KG1 (cell line): Measurements from ENCODE around the gene SPRY2.
"Not testable (repeated sequence)": the region's sequence is repeated elsewhere in the genome, so short reads cannot be mapped to it uniquely, and the experiment has no call there.

Source experiments
- DNase-seq: peaks from one replicate; lab custom pipeline; 2025; lab: John Stamatoyannopoulos, UW

SPRY2 gene

DNA sequence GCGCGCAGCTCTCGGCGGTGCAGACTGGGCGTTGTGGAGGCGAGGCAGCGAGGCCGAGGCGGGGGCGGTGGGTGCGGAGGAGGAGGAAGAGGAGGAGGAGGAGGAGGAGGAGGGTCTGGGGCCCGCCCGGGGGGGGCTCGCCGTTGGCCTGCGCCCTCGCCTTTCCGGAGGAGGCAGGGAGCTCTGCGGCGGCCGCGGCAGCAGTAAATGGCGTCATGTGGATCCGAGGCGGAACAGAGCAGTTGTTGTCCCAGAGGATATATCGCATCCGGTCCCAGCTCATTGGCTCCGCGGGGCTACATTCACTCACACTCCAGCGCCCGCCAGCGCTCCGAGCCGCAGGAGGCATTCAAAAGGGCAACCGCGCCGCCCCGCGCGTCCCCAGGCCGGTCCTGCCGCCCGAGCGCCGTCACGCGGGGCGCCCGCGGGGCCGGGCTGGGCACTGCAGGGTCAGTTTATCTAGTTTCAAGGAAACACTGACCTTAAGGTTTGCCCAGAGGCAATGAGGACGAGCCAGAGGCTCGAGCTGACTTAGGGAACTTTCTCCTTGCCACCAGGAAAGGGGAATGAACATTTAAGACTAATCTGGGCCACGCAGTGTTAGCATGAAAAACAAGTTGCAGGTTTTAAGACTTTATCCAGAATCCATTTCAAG lies at the start of gene SPRY2:
Gene SPRY2 (minus strand): TSS at position 26 of the 655 bp plus-strand sequence. CDS start 3,421 bp downstream, outside the sequence.
- peak; percentile 80 for DNase-seq

DNA sequence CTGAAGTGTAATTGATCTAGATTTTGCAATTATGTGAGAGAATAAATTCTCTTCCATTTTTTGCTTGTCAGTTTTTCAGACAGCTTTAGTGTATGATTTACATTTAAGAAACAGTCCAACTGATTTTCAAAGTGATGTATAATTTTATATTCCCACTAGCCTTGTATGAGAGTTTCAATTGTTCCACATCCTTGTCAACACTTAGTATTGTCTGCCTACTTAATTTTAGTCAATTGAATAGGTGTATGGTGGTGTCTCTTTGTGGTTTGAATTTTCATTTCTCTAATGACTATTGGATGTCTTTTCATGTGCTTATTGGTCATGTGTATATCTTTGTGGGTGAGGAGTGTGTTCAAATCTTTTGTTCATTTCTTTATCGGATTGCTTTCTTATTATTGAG lies 49.4 kb upstream of the SPRY2 start:
- DNase-seq, result no peak

DNA sequence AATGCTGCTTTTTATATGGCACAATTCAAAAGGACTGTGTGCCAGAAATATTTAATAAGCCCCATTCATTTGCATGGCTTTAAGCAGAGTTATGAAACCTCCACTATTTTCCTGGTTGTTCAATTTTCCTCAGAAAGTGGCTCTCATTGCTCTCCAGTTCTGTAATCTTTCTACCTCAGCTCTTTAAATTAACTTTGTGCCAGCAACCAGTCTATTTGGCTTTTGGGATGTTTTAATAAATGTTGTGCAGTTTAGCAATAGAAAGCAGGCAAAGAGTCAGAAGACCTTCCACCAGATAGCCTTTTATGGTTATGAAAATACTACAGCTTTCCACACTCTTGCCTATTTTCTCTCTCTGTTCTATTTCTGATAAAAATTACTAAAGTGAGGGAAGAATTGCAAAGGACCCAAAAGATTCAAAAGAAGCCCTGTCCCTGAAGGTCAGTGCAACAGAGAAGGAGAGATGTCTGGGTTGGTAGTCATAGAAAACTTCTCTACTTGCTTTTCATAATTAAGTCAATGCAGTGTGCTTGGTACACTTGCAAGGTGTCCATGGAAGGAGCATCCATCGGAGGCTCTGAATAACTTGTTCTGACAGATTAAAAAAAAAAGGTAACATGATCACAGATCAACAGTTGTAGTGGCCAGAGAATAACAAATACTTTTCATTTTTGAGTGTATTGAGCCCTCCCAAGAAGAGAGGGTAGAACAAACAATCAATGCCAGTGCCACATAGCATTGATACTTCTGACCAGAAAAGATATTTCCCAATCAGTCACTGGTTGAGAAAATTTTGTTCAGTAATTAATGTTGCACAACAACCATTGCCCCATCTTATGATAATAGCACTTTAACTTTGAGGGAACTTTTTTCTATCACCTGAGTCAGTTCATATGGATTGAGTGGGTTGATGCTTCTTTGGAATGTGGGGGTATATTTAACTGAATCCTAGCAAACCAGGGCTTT lies 48.4 kb upstream of the SPRY2 start:
- no peak for DNase-seq

- no peak for DNase-seq
Measured at GRCh38 chr13:80388506-80388905, 47.6 kb upstream of the SPRY2 start.

DNA sequence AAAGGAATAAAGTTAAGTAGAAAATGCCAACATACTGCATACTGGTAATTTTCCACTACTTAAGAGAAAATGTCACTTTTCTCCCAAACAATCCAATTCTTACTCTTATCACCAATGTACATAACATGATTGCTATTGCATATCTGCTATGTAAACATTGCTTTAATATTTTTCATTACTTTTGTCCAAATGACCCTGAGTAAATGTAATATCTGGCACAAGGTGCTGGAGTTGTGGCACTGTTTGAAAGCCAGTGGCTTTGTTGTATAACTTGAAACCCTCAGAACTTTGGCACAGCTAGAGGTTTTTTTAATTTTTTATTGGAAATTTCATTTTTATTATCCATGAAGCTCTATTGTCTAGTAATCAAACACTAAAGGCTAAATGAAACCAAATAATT lies 45.7 kb upstream of the SPRY2 start:
- DNase-seq, result no peak

DNA sequence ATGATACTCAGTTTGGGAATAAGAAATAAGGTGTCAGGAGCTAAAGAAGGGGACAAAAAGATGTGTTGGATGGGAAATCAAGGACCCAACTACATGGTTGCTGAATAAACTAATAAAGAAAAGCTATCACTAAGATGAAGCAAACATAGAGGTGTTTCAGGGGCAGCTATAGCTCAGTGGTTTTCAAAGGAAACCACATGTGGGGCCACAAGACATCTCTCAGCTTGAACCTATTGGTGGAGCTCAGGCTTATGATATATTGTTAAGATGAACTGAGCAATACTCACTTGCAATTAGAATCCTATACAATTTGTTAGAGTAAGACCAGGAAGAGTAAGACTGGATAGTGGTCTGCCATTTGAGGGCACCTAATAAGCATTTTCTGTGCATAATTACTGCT lies 45.1 kb upstream of the SPRY2 start:
- no peak for DNase-seq

DNA sequence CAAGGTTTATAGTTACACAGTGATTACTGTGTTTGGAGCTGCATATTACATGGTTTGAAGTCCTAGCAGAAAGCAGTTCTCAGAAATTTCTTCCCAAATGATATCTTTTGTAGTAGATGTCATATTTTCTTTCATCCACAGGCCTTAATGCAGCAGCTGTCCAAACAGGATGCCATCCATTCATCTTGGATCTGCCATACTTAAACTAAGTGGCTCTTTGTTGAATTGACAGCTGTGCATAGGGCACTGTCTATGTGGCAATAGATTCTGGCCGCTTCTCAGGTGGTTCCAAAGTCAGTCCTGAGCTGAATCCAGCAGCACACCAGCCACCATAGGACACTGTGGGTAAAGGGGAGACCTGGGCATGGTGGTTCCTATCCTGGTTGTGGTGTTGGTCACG lies 41.6 kb upstream of the SPRY2 start:
- no peak for DNase-seq

- no peak for DNase-seq
Measured at GRCh38 chr13:80379245-80379644, 38.3 kb upstream of the SPRY2 start.

DNA sequence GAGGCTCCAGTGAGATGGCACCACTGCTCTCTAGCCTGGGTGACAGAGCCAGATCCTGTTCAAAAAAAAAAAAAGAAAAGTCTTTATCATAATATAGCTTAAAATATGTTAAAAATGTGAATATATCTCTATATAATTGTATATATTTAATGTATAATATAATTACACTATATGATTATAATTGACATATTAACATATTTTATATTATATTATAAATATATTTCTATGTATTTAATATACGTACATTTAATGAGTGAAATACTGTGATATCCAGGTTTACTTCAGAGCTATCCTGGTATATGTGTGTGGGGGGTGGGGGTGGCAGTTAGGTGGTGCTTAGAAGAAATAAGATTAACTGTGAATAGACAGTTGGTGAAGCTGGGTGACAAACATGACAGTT lies 35.6 kb upstream of the SPRY2 start:
- no peak for DNase-seq

- DNase-seq, result no peak
Measured at GRCh38 chr13:80374901-80375300, 34.0 kb upstream of the SPRY2 start.

DNA sequence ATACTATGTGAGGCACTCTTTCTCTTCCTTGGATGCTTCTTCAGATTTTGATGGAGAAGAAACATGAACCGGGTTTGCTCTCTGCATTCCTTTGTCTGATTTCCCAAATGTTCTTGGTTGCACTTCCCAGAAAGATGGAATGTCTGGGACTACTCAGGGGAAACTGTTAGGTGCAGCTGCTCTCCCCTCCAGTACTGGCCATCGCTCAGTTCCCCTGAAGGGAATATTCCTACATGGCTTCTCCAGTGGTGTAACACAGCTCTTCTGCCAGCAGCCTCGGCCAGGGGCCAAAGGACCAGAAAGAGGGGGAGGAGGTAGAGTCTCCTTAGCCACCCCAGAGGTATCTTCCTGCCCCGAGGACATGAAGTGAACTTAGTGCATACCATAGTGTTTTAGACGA lies 33.5 kb upstream of the SPRY2 start:
- DNase-seq, result no peak

DNA sequence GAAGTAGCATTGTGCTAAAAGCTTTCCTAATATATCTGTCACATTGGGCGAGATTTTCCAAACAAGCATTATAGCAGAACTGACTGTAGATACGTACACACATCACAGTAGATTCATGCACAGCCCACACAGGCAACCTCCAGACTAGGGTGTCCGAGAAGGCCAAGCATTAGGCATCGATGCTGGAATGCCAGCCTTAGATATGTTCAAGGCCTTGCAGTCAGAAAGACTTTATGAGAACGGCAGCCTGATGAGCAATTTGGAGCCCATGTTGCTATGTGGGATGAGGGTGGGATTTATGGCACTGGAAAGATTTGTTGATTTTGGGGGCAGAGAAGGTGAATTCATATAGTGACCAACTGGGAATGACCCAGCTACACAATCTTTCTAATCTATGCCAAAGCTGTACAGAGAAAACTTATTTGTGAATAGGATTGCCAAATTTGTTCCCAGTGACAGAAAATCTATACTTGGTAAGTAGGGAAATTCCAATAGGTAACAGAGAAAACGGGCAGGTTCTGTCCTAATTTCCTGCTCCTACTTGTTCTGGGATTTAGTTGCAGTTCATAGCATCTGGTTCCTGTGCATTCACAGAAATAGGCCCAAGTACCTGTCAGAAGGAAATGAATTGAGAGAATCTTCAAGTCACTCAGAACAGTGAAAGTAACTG lies 31.0 kb upstream of the SPRY2 start:
- no peak for DNase-seq

GRCh38 chr13:80367473-80367872 lies 26.5 kb upstream of the SPRY2 start:
- no peak for DNase-seq

- DNase-seq, result no peak
Measured at GRCh38 chr13:80363890-80364503, 23.1 kb upstream of the SPRY2 start.

DNA sequence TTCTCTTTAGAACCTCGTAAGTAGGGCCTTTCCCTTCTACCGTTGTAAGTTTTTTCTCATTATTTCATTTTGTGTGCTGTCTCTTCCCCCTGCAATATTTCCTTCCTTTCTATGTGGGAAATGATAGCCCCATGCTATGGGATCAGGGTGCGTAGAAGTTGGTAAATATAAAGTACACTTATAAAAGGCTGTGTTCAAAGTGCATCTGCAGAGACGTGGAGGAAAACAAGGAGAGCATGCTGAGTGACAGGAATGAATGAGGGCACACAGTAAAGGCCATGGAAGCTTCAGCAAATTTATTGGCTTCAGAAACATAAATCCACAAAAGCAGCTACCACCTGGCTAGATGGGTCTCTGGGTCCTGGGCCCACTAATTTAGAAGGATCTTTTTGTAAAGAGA lies 21.6 kb upstream of the SPRY2 start:
- no peak for DNase-seq

- peak; percentile 2 for DNase-seq
Measured at GRCh38 chr13:80361883-80362327, 21.0 kb upstream of the SPRY2 start.

DNA sequence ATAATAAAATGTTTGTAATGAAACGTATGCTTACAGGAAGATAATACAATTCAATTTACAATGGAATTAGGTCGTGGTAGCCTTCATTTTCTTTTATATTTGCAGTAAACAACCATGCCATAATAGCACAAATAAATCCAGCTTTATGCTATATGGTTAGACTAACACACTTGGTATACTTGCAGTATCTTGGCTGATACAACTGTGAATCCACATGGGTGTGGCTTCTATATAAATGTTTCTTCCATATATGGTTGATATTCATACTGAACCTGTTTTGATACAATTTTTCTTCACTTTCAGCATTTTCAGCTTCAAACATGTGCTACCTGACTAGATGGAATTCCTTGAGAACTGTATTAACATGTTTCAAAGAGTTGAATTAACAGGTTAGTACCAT lies 20.4 kb upstream of the SPRY2 start:
- DNase-seq, result no peak

- no peak for DNase-seq
Measured at GRCh38 chr13:80360453-80360800, 19.5 kb upstream of the SPRY2 start.

DNA sequence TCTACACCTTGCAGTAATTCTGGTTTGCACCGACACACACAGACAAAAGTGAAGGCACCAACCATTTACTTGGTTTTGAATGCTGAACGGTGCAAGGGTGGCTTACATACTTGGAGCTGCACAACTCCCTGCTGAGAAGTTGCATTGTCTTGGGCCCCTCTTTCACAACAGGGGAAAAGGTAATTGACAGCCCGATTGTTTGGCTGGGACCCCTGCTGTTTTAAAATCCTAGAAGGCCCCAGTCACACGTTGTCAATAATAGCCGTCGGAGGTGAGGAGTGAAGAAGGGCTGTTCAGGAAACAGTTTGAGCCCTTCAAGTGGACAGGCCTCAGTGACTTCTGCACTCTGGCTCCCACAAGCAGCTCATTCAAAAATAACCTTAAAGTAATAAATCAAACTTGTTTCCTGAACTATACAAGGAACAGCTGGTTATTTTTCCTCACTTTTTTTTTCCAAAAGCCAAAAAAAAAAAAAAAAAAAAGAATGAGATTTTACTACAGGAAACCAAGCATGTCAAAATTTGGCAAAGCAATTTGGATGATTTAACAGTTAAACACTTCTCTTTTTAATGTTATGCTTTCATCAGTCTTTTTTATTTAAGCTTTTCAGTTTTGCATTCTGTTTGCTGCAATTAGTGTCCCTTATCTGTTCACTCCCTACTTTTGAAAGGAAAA lies 19.0 kb upstream of the SPRY2 start:
- DNase-seq, result peak; percentile 9

- no peak for DNase-seq
Measured at GRCh38 chr13:80359414-80359777, 18.5 kb upstream of the SPRY2 start.

- DNase-seq, result not testable (repeated sequence)
Measured at GRCh38 chr13:80355496-80356094, 14.7 kb upstream of the SPRY2 start.
